Non-pigmented ciliary epithelial cell (primary cell): ENCODE data around the gene HIGD1C.
"Not testable (repeated sequence)": the region's sequence is repeated elsewhere in the genome, so short reads cannot be mapped to it uniquely, and the experiment has no call there.

Experiments used
- DNase-seq: peaks from one replicate; pipeline ENCODE4 v3.0.0-alpha.2; 2010; ENCODE audit warnings: low read depth

HIGD1C gene

GRCh38 chr12:50952510-50952909 is at the start of gene HIGD1C:
Gene HIGD1C (plus strand): TSS chr12:50952544. CDS start chr12:50953999, 1,455 bp downstream.
- no peak for DNase-seq

- DNase-seq: not testable (repeated sequence)
Measured at GRCh38 chr12:50908479-50908878, 43.9 kb upstream of the HIGD1C start.

- DNase-seq: not testable (repeated sequence)
Measured at GRCh38 chr12:50912361-50912760, 40.0 kb upstream of the HIGD1C start.

- no peak for DNase-seq
Measured at GRCh38 chr12:50913224-50913623, 39.1 kb upstream of the HIGD1C start.

GRCh38 chr12:50914872-50915484 is 37.4 kb upstream of the HIGD1C start:
- no peak for DNase-seq

- no peak for DNase-seq
Measured at GRCh38 chr12:50916292-50916691, 36.1 kb upstream of the HIGD1C start.

GRCh38 chr12:50918584-50919316 is 33.6 kb upstream of the HIGD1C start:
- no peak for DNase-seq

GRCh38 chr12:50922820-50923219 is 29.5 kb upstream of the HIGD1C start:
- no peak for DNase-seq

- no peak for DNase-seq
Measured at GRCh38 chr12:50923361-50924130, 28.8 kb upstream of the HIGD1C start.

GRCh38 chr12:50924131-50924438 is 28.3 kb upstream of the HIGD1C start:
- no peak for DNase-seq

- peak; percentile 50 for DNase-seq
Measured at GRCh38 chr12:50924439-50925341, 27.7 kb upstream of the HIGD1C start.

GRCh38 chr12:50925342-50925651 is 27.0 kb upstream of the HIGD1C start:
- no peak for DNase-seq

- no peak for DNase-seq
Measured at GRCh38 chr12:50925920-50926319, 26.4 kb upstream of the HIGD1C start.

- no peak for DNase-seq
Measured at GRCh38 chr12:50926415-50926814, 25.9 kb upstream of the HIGD1C start.

GRCh38 chr12:50926932-50927331 is 25.4 kb upstream of the HIGD1C start:
- DNase-seq: not testable (repeated sequence)

GRCh38 chr12:50927356-50927755 is 25.0 kb upstream of the HIGD1C start:
- no peak for DNase-seq

- no peak for DNase-seq
Measured at GRCh38 chr12:50927766-50928224, 24.5 kb upstream of the HIGD1C start.

GRCh38 chr12:50928392-50928791 is 24.0 kb upstream of the HIGD1C start:
- DNase-seq: no peak

GRCh38 chr12:50929831-50930230 is 22.5 kb upstream of the HIGD1C start:
- DNase-seq: no peak

GRCh38 chr12:50930477-50930876 is 21.9 kb upstream of the HIGD1C start:
- not testable (repeated sequence) for DNase-seq

GRCh38 chr12:50932787-50933280 is 19.5 kb upstream of the HIGD1C start:
- no peak for DNase-seq
